SU-DHL-6 (cell line): ENCODE data around the gene RIPPLY2.

Source experiments
- CTCF ChIP-seq: fragments of 200-600 bp; sonication (generic); IDR thresholded peaks from one replicate; pipeline ENCODE4 v1.5.1; 2017; ENCODE audit warnings: antibody characterized with exemption, mild to moderate bottlenecking, low read length, moderate library complexity; ENCODE audit not compliant: insufficient read depth, poor library complexity, severe bottlenecking
- EZH2phosphoT487 ChIP-seq: fragments of 200-600 bp; sonication (generic), shearing (Covaris generic); conservative IDR thresholded peaks from 2 replicates; pipeline ENCODE4 v1.6.1; 2018; ENCODE audit warnings: mild to moderate bottlenecking, antibody characterized with exemption, low read length, moderate library complexity, mixed read lengths

GRCh38 chr6:83873869-83874268 is 20.7 kb downstream of the RIPPLY2 start:
- TF ChIP-seq CTCF (no peak), EZH2phosphoT487 (no peak)
